Activated effector memory CD4-positive, alpha-beta T cell treated with anti-CD3 and anti-CD28 coated beads, Interleukin-2, amount 50 U/mL, for 16 hours (primary cell): ENCODE results near the gene RNF215.
A peak's percentile ranks its signal among the peaks of the same experiment; 100 is the strongest.

Experiments
- DNase-seq: peaks from one replicate; pipeline ENCODE4 v3.0.0-alpha.2; 2020

The RNF215 gene

DNA sequence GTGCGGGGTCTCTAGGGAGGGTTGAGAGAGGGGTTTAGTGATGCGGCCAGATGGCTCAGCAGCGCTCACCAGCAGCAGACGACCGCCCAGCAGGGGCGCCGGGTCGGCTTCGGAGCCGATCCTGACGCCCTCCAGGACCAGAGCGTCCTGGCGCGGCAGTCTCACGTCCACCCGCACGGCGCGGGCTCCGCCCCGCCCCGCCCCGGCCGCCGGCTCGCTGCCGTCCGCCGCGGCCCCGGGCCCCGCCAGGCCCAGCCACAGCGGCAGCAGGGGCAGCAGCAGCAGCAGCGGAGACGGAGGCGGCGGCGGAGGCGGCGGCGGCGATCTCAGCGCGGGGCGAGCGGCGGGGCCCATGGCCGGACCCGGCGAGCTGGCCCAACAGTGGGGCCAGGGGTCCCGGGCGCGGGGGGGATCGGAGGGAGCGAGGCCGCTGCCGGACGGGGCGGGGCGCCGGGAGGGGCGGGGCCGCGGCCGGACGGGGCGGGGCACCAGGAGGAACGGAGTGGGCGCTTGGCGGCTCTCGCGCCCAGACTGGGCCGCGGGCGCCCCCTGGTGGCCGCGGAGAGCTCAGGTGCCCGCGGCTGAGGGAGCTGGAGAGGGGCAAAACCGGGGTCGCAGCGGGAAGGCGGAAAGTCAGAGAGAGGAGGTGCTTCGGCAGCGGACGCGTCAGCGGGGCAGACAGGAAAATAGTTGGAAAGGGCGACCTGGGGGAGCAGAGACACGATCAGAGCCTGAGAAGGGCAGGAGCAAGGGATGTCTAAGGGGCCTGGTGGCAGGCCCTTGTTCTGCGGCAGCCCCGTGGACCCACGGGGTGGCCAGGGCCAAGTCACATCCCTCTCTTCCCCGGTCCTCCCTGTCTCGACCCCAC lies at the start of gene RNF215:
RNF215 (minus strand) TSS at position 452 of the 868 bp plus-strand sequence; CDS start at position 354, 98 bp downstream.
- peak; percentile 94 for DNase-seq

GRCh38 chr22:30436196-30436595 lies 49.0 kb upstream of the RNF215 start:
- DNase-seq = no peak

DNA sequence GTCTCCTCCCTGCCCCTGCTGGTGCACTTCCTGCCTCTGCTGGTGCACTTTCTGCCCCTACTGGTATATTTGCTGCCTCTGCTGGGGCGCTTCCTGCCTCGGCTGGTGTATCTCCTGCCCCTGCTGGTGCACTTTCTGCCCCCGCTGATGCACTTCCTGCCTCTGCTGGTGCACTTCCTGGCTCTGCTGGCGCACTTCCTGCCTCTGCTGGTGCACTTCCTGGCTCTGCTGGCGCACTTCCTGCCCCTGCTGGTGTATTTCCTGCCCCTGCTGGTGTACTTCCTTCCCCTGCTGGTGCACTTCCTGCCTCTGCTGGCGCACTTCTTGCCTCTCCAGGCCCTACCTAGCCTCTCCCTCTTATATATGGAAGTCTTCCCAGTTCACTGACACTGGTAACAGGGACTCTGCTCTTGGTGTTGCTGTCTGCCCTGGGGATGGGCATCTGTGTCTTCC lies 48.5 kb upstream of the RNF215 start:
- peak; percentile 93 for DNase-seq

GRCh38 chr22:30434843-30435242 lies 47.6 kb upstream of the RNF215 start:
- no peak for DNase-seq

GRCh38 chr22:30433773-30434172 lies 46.6 kb upstream of the RNF215 start:
- DNase-seq = no peak

DNA sequence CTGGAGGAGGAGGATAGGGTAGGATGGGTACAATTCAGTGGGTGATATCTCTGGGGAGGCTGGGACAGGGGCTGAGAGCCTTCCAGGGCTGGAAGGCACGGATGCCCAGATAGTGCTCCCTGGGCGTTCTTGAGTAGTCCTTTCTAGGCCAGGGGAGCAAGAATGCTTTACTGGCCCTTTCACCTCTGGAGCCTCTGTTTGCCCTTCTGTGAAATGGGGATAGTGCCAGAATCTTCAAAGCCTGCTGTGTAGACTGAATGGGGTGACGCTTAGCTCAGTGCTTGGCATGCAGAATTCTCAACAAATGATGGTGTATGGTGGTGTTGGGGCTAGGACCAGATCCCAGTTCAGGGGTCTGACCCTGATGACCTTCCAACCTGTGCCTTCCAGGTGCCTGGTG lies 46.0 kb upstream of the RNF215 start:
- DNase-seq = no peak

- DNase-seq = no peak
Observed at GRCh38 chr22:30432520-30432919, 45.3 kb upstream of the RNF215 start.

GRCh38 chr22:30432096-30432495 lies 44.9 kb upstream of the RNF215 start:
- DNase-seq = no peak

DNA sequence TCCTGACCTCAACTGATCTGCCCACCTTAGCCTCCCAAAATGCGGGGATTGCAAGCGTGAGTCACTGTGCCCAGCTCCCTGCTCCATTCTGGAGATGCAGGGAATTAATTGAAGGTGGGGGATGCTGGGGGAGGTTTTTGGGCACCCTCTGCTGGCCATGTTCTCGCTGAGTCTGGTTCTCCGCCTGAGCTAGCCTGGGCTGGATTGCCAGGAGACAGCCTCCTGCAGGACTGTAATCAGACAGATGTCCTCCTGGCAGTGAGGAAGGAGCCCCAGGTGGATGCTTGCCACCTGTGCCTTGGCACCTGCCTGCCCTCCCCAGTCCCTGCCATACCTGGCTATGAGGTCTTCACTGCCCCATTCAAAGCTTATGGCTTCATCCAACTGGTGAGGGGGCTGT lies 43.7 kb upstream of the RNF215 start:
- no peak for DNase-seq

DNA sequence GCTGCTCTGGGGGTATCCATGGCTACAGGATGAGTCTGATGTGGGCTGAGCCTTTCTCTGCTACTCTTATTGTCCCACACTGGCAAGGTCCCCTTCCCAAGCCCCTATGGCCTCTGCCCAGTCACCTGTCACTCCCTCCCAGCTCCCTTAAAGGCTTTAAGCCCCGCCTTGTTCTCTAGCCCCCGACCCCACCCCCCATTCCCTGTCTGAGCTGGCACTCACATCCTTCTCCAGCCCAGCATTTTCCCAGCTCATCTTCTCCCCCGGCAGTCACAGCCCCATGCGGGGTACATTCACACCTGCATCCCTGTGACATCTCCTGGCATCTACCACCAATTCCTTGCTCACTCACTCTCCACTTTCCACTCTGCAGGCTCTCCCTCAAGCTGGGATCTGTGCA lies 42.7 kb upstream of the RNF215 start:
- DNase-seq = no peak

DNA sequence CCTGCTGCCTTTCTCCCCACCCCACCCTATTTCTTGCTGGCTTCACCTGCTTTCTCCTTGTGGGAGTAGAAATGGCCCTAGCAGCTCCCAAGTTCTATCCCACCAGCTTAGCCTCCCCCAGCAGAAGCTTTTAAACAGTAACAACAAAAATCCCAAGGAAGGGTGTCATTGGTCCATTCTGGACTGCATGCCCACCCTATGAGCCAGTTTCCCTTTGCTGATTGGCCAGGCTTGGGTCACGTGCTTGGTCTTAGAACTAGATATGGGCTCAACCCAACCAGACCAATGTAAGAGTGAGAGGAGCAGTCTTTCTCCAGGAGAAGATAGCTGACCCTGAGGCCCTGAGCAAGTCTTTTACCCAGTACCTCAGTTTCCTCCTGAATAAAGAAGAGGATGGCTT lies 40.7 kb upstream of the RNF215 start:
- no peak for DNase-seq

- DNase-seq = peak; percentile 94
Observed at GRCh38 chr22:30426388-30427353, 39.5 kb upstream of the RNF215 start.

DNA sequence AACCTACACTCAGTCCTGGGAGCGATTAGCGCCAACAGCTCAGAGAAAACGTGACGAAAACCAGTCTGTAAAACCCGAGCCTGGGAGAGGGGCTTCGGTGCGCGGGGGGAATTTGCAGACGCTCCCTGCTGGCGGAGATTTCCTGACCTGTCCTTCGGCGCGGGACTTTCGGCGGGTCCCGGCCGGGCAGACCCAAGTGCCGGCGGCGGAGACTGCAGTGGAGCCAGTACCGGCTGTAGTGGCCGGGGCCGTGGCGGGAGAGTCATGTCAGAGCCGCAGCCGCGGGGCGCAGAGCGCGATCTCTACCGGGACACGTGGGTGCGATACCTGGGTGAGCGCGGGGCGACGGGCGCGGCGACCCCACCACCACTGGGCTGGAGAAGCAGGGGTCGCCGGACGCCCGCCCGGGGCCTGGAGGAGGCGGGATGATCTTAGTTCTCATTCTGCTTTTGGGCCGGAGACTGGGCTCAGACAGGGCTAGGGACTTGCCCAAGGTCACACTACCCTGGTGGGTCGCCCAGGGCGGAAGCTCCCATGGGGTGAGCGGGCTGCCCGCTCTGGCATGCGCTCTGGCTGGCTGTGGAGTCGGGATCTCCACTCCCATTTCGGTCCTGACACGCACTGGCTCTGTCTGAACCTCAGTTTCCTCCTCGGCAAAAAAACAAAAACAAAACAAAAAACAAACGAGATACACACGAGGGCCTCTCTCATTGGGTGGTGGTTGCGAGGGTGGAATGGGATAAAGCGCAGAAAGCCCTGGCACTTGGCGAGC lies 38.6 kb upstream of the RNF215 start, which contains the start of gene MTFP1:
MTFP1 (plus strand) TSS at position 153 of the 772 bp plus-strand sequence; CDS start at position 265, 112 bp downstream.
- DNase-seq = peak; percentile 83

- no peak for DNase-seq
Observed at GRCh38 chr22:30425327-30425615, 38.1 kb upstream of the RNF215 start.

DNA sequence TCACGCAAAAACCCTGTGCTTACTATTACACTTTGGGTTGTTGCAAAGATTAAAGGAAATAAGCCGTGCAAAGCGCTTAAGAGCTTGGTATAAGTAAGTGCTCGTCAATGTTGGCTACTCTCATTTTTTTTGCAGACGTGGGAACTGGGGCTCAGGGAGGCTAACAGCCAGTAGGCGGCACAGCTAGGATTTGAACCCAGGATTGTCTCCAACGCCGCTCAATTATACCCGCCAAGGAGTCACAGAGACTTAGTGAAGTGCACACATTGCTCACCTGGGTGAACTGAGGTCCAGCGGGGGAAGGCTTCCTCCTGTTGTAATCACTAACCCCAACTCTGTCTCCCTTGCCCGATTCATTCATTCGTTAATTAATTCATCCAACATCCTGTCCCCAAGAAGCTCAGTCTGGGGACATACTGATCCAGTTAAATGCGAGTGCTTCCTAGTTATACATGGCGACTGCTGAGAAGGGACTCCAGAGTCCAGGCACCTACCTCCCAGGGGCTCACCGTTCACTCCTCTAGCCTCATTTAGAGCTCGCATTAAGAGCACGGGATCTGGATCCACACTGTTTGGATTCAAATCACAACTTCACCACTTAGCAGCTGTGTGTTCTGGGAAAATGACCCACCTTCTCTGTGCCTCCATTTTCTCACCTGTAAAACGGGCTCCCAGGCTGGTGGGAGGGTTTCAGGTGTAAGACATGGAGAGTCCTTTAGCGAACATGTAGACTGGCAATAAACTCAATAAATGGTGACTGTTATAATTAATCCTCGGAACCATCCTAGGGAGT lies 37.5 kb upstream of the RNF215 start:
- no peak for DNase-seq

- peak; percentile 99 for DNase-seq
Observed at GRCh38 chr22:30423959-30424533, 36.8 kb upstream of the RNF215 start.

GRCh38 chr22:30423301-30423958 lies 36.2 kb upstream of the RNF215 start:
- DNase-seq = peak; percentile 84

DNA sequence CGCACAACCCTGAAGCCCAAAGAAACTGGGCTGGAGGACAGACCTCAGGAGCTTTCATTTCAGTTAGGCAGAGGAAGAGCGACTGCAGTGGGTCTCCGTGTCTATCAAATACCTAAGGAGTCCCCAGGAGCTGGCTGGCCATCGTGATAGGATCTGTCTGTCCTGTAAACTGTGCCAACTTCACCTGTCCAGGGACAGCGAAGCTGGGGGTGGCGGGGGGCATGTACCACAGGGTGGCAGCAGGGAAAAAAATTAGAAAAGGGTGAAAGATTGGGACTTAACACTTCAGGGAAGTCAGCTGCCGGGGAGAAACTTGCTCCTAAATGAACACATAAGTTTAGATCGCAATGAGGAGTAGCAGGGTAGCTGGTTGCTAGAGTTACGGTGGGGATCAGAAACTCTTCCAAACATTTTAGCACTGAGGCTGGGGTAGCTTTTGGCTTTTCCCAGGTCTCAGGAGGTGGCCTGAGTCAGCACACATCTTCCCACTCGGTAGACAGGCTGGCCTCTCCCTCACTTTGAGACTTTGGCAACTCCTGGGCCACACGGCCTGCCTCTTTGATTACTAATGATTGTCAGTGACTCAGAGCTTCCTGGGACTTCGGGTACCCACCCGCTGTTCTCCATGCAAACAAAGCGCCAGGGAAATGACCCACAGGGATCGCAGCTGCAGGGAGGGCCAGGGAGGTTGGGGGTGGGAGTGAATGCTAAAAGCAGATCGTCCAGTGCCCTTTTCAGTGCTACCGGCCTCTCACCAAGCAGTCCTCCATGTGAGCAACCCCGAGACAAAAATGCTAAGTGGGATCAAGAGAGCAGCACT lies 35.5 kb upstream of the RNF215 start:
- peak; percentile 75 for DNase-seq

DNA sequence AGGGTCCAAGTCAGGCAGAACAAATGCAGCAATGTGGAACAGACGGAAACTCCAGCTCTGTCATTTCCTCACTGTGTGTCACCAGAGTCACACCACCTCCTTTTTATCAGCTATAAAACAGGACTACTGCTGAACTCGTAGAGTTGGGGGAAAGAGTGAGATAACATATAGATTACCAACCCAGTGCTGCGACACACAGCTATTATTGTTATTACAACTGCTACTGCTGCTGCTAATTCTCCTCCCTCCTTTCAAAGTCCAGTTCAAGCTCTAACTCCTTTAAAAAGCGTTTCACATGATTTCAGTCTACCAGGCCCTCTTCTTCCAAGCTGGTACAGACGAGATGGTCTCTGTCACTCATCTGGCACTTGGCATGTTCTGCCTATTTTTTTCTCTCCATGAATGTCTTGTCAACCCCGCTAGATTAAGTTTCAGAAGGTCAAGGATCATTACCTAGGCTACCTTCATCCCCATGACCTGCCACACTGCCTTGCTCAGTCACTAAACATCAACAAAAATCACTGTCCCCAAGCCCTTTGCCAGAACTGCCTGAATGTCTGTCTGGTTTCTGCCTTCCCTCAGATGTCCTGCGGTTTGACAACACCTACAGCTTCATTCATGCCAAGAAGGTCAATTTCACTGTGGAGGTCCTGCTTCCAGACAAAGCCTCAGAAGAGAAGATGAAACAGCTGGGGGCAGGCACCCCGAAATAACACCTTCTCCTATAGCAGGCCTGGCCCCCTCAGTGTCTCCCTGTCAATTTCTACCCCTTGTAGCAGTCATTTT lies 34.7 kb upstream of the RNF215 start:
- no peak for DNase-seq
